GM15510 (cell line): ENCODE measurements around the gene CFAP61.

ENCODE experiments used
- POLR2A ChIP-seq: IDR thresholded peaks from 3 replicates; pipeline ENCODE4 v1.6.1; 2011; ENCODE audit warnings: borderline replicate concordance; ENCODE audit not compliant: insufficient read length; ENCODE audit errors: extremely low read depth

The CFAP61 gene, protein sequence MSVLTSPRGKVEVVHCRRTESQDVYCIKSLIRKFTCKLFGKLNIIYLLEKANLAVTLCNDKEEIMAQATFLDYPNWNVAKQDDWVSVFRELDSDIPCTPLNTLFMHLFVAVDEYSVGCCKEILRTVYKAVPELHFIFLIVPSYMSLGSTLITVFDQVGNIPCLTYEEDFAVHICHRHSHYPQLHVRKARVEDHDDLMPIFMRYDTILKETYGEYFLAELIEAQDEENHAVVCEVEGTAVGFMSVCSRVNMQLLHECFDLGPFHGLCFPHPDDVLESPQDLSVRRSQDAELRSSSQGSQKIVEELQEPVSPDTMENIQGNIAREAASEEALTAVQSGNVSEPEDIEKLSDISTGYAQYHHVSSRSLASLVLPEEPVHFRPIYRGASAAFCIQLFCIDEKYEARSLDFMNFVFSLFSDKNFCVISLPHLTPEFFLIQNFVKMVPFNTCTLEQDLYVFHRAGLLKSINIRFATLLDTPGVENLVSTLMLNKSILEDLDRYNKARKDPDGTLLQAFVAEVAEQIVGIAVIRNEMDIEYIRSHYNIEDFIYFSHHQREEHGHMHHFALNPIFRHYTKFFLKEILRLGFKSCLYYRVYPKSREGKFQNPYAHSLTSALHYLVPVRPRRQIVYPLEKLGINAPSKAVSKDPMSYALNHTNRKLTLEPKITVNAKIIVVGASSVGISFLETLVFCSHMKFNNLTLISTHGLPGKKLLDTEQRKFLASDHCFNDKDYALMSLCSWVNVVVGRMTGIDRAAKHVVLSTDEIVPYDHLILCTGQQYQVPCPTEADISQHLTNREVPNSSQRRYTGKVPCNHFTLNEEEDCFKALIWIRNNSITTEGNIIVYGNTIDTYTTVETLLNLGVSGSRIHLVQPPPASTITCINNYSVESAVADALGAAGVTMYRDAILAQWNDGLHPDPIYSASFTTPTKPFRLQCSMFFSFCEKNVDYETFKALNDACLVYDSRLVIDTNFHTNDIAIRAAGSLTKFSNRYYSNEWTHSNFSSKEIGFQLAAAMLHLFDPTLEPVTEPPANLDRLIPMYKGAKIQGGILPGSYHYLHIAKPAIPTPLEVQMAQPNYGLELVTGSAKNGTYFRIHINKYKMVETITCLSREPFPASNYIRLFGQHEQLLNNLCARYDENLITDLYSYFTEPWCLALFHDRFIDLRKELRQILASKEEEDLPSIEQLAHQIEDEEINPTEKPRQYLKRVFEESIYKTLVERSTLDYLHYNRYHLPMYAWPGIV

DNA sequence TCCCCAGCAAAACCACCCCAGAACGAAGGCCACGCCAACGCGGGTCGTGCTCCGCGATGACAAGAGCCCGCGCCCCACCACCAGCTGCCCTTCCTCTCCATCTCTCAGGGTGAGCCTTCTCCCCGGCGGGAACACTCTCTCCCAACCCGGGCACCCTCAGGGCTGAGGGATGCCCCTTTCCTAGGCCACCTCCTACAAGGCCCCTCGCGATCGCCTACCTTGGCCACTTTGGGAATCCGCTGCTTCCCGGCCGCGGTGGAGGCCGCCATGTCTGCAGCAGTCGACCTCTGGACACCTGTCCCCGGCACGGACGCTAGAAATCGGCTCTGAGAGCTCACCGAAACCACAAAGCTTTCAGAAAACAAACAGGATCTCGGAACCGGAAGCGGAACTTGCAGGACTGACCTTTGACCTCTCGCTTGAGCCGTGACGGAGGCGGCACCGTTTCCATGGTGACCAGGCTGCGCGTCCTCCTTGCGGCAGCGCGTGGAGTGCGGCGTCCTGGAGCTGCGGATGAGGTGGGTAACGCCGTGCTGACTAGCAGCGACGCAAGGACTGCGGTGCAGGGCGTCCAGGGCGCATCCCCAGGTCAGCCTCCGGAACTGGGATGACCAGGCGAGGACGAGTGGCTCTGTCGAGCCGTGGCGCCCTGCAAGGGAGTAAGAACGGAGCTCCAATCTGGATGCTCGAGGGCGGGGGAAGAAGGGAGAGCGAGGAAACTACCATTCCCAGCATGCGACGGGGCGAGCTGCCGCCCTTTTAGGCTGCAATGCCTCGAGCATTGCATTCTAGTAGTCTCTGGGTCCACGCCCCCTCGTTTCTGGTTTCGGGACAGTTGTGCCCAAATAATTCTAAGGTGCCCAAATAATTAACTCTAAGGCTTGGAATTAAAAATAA, at the start of gene CFAP61, which contains the start of gene CRNKL1:
Gene CFAP61 (plus strand): TSS at position 459 of the 897 bp plus-strand sequence. CDS start 4,122 bp downstream, outside the sequence.
Gene CRNKL1 (minus strand): TSS at position 393 of the 897 bp plus-strand sequence. CDS start 124 bp downstream, at position 269.
- peak; percentile 83 for TF ChIP-seq POLR2A

GRCh38 chr20:20003031-20003954, 49.0 kb upstream of the CFAP61 start:
- TF ChIP-seq POLR2A = no peak

- TF ChIP-seq POLR2A = no peak
These were observed 47.0 kb upstream of the CFAP61 start for GRCh38 chr20:20005342-20005741.

- TF ChIP-seq POLR2A = no peak
These were observed 42.5 kb upstream of the CFAP61 start for GRCh38 chr20:20009784-20010253.

- no peak for TF ChIP-seq POLR2A
These were observed 41.5 kb upstream of the CFAP61 start for GRCh38 chr20:20010639-20011500.

- no peak for TF ChIP-seq POLR2A
These were observed 39.8 kb upstream of the CFAP61 start for GRCh38 chr20:20012541-20012940.

DNA sequence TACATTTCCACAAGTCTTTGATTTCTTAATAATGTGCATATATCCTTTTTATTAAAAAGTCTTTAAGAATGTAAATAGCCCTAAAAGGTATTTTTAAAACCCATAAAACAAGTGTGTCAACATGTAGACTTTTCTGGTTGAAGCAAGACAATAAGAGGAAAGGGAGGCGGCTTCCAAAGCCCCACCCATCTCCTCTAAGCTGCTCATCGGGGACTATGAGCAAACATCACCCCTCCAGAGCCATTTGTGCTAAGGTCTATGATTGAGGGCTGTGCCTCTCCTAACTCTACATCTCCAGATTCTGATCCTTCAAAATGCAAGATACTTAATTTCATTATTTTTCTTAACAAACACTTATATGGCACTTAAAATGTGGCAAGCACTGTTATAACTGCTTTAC, 37.7 kb upstream of the CFAP61 start:
- no peak for TF ChIP-seq POLR2A

DNA sequence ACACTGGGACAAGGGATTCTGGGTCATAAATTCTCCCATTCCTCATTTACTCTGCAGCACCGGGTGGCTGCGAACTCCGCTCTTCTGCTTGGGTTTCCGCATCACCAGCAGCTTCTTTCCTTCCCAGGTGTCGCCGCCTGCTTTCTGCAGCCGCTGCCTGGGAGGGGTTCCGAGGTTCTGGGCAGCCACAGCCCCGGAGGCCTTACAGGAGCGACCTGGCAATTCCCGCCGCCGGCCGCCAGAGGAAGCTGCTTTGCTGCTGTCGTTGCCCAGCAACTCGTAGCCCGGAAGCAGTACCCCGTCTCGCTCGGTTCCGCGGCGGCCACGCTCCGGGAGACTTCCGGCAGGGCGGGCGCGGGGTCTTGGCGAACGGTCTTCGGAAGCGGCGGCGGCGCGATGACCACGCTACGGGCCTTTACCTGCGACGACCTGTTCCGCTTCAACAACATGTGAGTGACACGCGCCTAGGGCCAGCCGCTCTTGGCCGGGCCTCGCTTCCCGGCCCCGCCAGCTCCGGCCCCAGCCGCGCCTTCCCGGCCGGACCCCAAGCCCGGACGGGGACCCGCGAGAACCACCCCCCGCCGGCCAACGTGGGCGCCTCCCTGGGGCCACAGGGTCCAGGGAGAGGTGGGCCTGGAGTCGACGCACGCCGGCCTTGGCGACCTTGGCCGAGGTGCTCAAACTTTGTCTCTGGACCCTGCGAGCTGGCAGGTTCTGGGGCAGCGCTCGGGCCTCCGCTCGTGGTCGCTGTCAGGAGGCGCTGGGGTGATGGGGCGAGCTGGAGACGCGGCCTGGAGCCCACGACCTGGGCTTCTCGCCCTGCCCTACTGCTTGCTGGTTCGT, 35.1 kb upstream of the CFAP61 start, which contains the start of gene NAA20:
Gene NAA20 (plus strand): TSS at position 362 of the 843 bp plus-strand sequence. CDS start 35 bp downstream, at position 397.
- TF ChIP-seq POLR2A = peak; percentile 66

DNA sequence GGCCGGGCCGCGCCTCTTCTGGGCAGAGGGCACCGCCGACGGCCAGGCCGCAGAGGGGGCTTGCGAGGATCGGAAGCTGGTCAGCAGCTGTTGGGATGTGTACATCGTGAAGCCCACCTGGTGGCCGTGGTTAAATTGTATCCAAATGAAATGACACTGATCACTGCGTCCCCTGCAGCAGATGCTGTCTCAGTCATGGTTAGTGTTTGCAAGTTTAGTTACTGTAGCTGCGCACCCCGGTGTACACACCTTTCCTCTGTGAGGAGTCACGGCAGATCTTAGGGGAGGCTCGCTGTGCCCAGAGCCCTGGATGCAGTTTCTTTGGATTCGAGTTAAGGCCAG, 34.5 kb upstream of the CFAP61 start:
- TF ChIP-seq POLR2A = no peak

DNA sequence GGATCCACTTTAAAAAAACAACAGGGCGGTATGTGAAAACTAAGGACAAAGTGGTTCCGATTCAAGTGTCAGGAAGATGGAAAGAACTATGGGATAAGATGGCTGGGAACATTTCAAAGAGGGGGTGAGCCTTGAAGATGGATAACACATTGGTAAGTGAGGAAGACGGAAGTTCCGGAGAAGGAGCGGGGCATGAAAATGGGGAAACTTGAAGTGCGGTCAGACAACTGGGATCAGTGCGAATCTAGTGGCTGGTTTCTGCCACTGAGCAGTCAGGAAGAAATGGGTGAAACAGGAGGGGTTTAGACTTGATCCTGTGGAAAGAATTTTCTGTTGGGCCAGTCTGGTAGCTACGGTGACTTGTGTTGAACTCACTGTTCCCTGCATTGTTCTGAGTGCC, 34.0 kb upstream of the CFAP61 start:
- no peak for TF ChIP-seq POLR2A

GRCh38 chr20:20019123-20019522, 33.2 kb upstream of the CFAP61 start:
- TF ChIP-seq POLR2A = no peak
